HepG2 (cell line): ENCODE results near the gene RPS25. TPM values are rescaled to one million over a fixed set of nuclear protein-coding genes. Genes with fewer than 3 reads are reported as not detected.

Source experiments
- CEBPG ChIP-seq: IDR thresholded peaks from 2 replicates; pipeline ENCODE4 v1.6.1; 2016
- CHD4 ChIP-seq: fragments of 200-600 bp; sonication (generic); IDR thresholded peaks from 2 replicates; pipeline ENCODE4 v1.7.0; 2017; ENCODE audit warnings: mild to moderate bottlenecking, low read length, borderline replicate concordance
- CREB1 ChIP-seq, 2 experiments: fragments of 450-650 bp in 1 of 2; IDR thresholded peaks; 2 replicates each; pipeline ENCODE4 v1.6.1; 2016 to 2017; ENCODE audit warnings: control low read depth in 1 of 2, mild to moderate bottlenecking in 1 of 2, missing compliant biosample characterization in 1 of 2, missing genetic modification characterization in 1 of 2
- CREBL2 ChIP-seq: sonication (generic); formaldehyde crosslinking; IDR thresholded peaks from 2 replicates; pipeline ENCODE4 v1.8.1; 2023; ENCODE audit warnings: missing genetic modification reagents, mild to moderate bottlenecking, borderline replicate concordance
- DPF2 ChIP-seq: sonication (generic); formaldehyde crosslinking; IDR thresholded peaks from 2 replicates; pipeline ENCODE4 v1.4.0; 2020; ENCODE audit warnings: mild to moderate bottlenecking, low read depth, missing genetic modification reagents, borderline replicate concordance
- HDAC6 ChIP-seq: fragments of 200-600 bp; sonication (generic); IDR thresholded peaks from 2 replicates; pipeline ENCODE4 v1.7.0; 2017; ENCODE audit warnings: mild to moderate bottlenecking, antibody characterized with exemption, low read length, low read depth
- KDM6A ChIP-seq: IDR thresholded peaks from 2 replicates; pipeline ENCODE4 v1.6.1; 2016; ENCODE audit warnings: low read depth
- NR2C2 ChIP-seq: sonication (generic); formaldehyde crosslinking; IDR thresholded peaks from 2 replicates; pipeline ENCODE4 v1.4.0; 2020; ENCODE audit warnings: missing genetic modification reagents, mild to moderate bottlenecking, moderate library complexity, borderline replicate concordance
- PATZ1 ChIP-seq: sonication (generic); formaldehyde crosslinking; IDR thresholded peaks from 2 replicates; pipeline ENCODE4 v1.4.0; 2020; ENCODE audit warnings: missing genetic modification reagents
- PHF21A ChIP-seq: sonication (generic); formaldehyde crosslinking; IDR thresholded peaks from 2 replicates; pipeline ENCODE4 v1.5.0; 2020; ENCODE audit warnings: mild to moderate bottlenecking, missing genetic modification reagents
- SALL1 ChIP-seq: sonication (generic); formaldehyde crosslinking; IDR thresholded peaks from 2 replicates; pipeline ENCODE4 v1.8.0; 2022; ENCODE audit warnings: mild to moderate bottlenecking, missing genetic modification reagents
- SIN3A ChIP-seq: IDR thresholded peaks from 2 replicates; pipeline ENCODE4 v1.6.1; 2011; ENCODE audit warnings: low read depth, mild to moderate bottlenecking, control low read depth, low read length, borderline replicate concordance
- SSRP1 ChIP-seq: IDR thresholded peaks from 2 replicates; pipeline ENCODE4 v1.6.1; 2016; ENCODE audit warnings: control low read depth
- ZFAT ChIP-seq: sonication (generic); formaldehyde crosslinking; conservative IDR thresholded peaks from 2 replicates; pipeline ENCODE4 v1.8.1; 2023; ENCODE audit warnings: missing genetic modification reagents, inconsistent platforms
- ZNF101 ChIP-seq: sonication (generic); formaldehyde crosslinking; IDR thresholded peaks from 2 replicates; pipeline ENCODE4 v1.4.0; 2020; ENCODE audit warnings: mild to moderate bottlenecking, low read depth, missing genetic modification reagents, borderline replicate concordance
- ZNF20 ChIP-seq: sonication (generic); formaldehyde crosslinking; IDR thresholded peaks from 2 replicates; pipeline ENCODE4 v1.4.0; 2020; ENCODE audit warnings: mild to moderate bottlenecking, moderate library complexity, missing genetic modification reagents
- ZNF335 ChIP-seq: sonication (generic); formaldehyde crosslinking; IDR thresholded peaks from 2 replicates; pipeline ENCODE4 v1.4.0; 2020; ENCODE audit warnings: missing genetic modification reagents
- ZNF691 ChIP-seq: sonication (generic); formaldehyde crosslinking; IDR thresholded peaks from 2 replicates; pipeline ENCODE4 v1.4.0; 2020; ENCODE audit warnings: missing genetic modification reagents, low read depth, mild to moderate bottlenecking, borderline replicate concordance
- polyA plus RNA-seq, 8 experiments: library from polyadenylated mRNA; depleted of rRNA in 3 of 8; stranded (reverse) in 7 of 8; unstranded in 1 of 8; fragments of >200 nt; fragmentation: Illumina TruSeq in 4 of 8; extraction: Trizol in 4 of 8; gene quantifications; 2 replicates each; pipeline versions ENCODE4 v1.2.1 to v1.2.3, GENCODE V29; 2011 to 2016; ENCODE audit warnings: low read depth in 4 of 8, missing spikeins in 1 of 8, mixed read lengths in 1 of 8; ENCODE audit not compliant: insufficient read depth in 1 of 8
- total RNA-seq, 5 experiments: library from RNA; depleted of rRNA; stranded (reverse); fragments of >200 nt; fragmentation: Illumina TruSeq; extraction: Trizol; gene quantifications; 2 replicates each; pipeline ENCODE4 v1.2.3, GENCODE V29; 2016; ENCODE audit warnings: low read depth in 1 of 5
- TF ChIP-seq, protein P1 (sequence below): sonication (generic); formaldehyde crosslinking; conservative IDR thresholded peaks from 2 replicates; pipeline ENCODE4 v1.4.0; 2020; ENCODE audit warnings: mild to moderate bottlenecking, missing genetic modification reagents, moderate library complexity
- TF ChIP-seq, protein P2 (sequence below): sonication (generic); formaldehyde crosslinking; IDR thresholded peaks from 2 replicates; pipeline ENCODE4 v1.4.0; 2020; ENCODE audit warnings: missing genetic modification reagents
- TF ChIP-seq, protein P3 (sequence below): IDR thresholded peaks from 2 replicates; pipeline ENCODE4 v1.6.1; 2012; ENCODE audit warnings: inconsistent platforms

Gene RPS25
- total and polyA plus RNA-seq, 2 of the 13 experiments (the other 11 are each of a cell fraction or from before 2014, with no cell fraction given): 839 to 1,415 TPM

DNA sequence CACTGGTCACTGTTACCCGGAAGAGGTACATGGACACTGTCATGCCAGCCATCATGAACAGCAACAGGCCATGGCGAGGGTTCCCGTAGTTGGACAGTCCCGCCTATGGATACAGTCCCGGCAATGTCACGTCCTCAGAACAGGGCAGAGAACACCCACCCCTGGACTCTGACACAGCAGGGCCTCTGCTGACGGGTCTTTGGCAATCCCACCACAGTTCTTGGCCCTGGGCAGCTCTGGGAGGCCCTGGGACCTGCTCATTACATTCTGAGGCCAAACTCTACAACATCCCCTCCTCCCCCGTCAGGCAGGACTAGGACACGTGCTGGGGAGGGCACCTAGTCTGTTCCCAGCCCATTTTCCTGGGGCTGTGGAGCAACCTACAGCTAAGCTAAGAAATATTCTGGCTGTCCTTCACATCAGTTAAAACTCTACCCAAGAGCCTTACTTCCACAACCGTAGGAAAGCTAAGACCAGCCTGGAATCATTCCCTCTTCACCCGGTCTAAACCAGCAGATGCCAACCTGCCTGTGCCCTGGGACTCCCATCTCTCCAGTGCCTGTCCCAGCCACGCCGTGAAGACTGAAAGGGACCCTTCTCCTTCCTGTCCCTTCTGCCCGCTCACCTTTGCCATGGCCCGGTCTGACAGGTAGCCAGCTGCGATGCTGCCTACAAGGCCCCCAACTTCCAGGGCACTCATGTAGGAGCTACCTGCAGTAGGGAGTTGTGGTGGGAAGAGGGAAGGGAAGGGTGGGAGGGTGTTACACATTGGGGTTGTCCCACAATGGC is 8.0 kb upstream of the RPS25 start (continued):
- TF ChIP-seq PATZ1 (CRISPR knock-in tag) (peak; percentile 52), SIN3A (no peak), CEBPG (peak; percentile 37), SSRP1 (CRISPR knock-in tag) (0 out of 2 replicates have a peak, but pooled peaks have one; percentile 23), CREBL2 (CRISPR knock-in tag) (no peak), ZFAT (CRISPR knock-in tag) (no peak), NR2C2 (CRISPR knock-in tag) (0 out of 2 replicates have a peak, but pooled peaks have one; percentile 31), PHF21A (CRISPR knock-in tag) (0 out of 2 replicates have a peak, but pooled peaks have one; percentile 29), ZNF101 (CRISPR knock-in tag) (no peak), ZNF335 (CRISPR knock-in tag) (no peak), ZNF691 (CRISPR knock-in tag) (0 out of 2 replicates have a peak, but pooled peaks have one; percentile 16), DPF2 (0 out of 2 replicates have a peak, but pooled peaks have one; percentile 16), CHD4 (no peak), ZNF20 (no peak), HDAC6 (no peak), CREB1 (IDR thresholded peaks at IDR 0.05) (no peak), CREB1 (CRISPR knock-in tag; IDR thresholded peaks at IDR 0.05) (no peak), SALL1 (CRISPR knock-in tag) (peak; percentile 17; the same call in 1 of the 2 replicates), KDM6A (CRISPR knock-in tag) (0 out of 2 replicates have a peak, but pooled peaks have one; percentile 23)
- TF ChIP-seq, protein P1, sequence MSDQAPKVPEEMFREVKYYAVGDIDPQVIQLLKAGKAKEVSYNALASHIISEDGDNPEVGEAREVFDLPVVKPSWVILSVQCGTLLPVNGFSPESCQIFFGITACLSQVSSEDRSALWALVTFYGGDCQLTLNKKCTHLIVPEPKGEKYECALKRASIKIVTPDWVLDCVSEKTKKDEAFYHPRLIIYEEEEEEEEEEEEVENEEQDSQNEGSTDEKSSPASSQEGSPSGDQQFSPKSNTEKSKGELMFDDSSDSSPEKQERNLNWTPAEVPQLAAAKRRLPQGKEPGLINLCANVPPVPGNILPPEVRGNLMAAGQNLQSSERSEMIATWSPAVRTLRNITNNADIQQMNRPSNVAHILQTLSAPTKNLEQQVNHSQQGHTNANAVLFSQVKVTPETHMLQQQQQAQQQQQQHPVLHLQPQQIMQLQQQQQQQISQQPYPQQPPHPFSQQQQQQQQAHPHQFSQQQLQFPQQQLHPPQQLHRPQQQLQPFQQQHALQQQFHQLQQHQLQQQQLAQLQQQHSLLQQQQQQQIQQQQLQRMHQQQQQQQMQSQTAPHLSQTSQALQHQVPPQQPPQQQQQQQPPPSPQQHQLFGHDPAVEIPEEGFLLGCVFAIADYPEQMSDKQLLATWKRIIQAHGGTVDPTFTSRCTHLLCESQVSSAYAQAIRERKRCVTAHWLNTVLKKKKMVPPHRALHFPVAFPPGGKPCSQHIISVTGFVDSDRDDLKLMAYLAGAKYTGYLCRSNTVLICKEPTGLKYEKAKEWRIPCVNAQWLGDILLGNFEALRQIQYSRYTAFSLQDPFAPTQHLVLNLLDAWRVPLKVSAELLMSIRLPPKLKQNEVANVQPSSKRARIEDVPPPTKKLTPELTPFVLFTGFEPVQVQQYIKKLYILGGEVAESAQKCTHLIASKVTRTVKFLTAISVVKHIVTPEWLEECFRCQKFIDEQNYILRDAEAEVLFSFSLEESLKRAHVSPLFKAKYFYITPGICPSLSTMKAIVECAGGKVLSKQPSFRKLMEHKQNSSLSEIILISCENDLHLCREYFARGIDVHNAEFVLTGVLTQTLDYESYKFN (CRISPR knock-in tag): peak; percentile 56; the same call in 1 of the 2 replicates
- TF ChIP-seq, protein P2, sequence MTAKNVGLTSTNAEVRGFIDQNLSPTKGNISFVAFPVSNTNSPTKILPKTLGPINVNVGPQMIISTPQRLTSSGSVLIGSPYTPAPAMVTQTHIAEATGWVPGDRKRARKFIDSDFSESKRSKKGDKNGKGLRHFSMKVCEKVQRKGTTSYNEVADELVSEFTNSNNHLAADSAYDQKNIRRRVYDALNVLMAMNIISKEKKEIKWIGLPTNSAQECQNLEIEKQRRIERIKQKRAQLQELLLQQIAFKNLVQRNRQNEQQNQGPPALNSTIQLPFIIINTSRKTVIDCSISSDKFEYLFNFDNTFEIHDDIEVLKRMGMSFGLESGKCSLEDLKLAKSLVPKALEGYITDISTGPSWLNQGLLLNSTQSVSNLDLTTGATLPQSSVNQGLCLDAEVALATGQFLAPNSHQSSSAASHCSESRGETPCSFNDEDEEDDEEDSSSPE (CRISPR knock-in tag): 0 out of 2 replicates have a peak, but pooled peaks have one; percentile 30
- TF ChIP-seq, protein P3, sequence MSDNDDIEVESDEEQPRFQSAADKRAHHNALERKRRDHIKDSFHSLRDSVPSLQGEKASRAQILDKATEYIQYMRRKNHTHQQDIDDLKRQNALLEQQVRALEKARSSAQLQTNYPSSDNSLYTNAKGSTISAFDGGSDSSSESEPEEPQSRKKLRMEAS: peak; percentile 75
